ENCODE results near the gene CAMK1D.

CAMK1D gene

DNA sequence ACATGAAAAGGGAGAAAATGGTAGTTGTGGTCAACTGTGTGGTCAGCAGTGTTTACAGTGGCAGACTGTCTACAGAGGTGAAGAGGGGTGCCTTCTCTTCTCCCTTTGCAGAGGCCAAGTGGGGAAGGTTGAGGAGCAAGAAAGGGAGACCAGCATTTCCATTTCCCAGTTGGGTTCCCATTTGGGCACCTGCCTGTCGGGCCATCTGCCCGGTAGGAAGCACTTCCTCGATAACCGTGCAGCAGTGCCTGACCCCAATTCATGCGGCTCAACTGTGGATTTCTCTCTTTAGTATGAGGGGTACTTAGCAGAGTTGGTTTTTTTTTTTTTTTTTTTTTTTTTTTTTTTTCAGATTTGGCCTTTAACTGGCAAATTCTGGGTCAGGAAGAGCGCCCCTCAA lies 525.2 kb downstream of the CAMK1D start:
- in situ Hi-C loops (cut with HindIII; ENCODE audit: low sequenced_read_pairs), result no loop called here
- no peak for DNase-seq (ENCODE audit: low read depth, low spot score)
- H3K4me3 ChIP-seq (ENCODE audit: low read depth, low read length), result no peak overlapping the region
- TF ChIP-seq, protein P1, sequence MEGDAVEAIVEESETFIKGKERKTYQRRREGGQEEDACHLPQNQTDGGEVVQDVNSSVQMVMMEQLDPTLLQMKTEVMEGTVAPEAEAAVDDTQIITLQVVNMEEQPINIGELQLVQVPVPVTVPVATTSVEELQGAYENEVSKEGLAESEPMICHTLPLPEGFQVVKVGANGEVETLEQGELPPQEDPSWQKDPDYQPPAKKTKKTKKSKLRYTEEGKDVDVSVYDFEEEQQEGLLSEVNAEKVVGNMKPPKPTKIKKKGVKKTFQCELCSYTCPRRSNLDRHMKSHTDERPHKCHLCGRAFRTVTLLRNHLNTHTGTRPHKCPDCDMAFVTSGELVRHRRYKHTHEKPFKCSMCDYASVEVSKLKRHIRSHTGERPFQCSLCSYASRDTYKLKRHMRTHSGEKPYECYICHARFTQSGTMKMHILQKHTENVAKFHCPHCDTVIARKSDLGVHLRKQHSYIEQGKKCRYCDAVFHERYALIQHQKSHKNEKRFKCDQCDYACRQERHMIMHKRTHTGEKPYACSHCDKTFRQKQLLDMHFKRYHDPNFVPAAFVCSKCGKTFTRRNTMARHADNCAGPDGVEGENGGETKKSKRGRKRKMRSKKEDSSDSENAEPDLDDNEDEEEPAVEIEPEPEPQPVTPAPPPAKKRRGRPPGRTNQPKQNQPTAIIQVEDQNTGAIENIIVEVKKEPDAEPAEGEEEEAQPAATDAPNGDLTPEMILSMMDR (IDR thresholded peaks at IDR 0.05; ENCODE audit: low read depth, low read length), result no peak

DNA sequence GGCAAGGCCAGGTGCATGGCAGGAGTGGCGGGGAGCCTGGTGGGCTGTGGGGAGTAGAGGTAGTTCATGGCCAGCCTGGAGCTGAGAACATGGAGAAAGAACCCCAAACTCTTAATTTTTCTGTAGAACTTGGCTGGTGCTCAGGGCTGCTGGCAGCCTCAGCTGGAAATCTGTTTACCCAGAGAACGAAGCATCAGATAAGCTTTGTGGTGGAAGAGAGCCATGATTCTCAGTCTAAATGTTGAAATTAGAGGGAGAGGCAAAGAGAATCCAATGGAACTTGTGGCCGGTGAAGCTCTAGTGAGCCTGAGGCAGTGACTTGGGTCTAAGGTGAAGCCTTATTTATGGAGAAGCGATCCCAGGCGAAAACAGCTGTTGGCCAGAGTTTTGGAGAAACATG lies 525.8 kb downstream of the CAMK1D start:
- no peak overlapping the region for H3K4me3 ChIP-seq (ENCODE audit: low read depth, low read length)
- DNase-seq (ENCODE audit: low read depth, low spot score), result peak; percentile 16
- TF ChIP-seq, protein P1 (IDR thresholded peaks at IDR 0.05; ENCODE audit: low read depth, low read length), result no peak
- in situ Hi-C loops (cut with HindIII; ENCODE audit: low sequenced_read_pairs), result no loop called here

DNA sequence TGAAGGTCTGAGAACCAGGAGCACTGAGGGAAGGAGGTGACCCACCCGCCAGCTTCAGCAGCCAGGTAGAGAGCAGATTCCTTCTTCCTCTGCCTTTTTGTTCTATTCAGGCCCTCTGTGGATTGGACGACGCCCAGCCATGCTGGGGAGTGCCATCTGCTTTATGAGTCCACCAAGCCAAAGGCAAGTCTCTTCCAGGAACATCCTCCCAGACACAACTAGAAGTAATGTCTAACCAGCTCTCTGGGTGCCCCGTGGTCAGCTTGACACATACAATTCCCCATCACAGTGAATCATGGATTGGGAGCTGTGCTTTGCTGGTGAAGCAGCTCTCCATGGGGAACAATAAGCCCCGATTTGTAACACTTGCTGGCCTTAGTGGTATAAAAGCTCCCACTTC lies 526.9 kb downstream of the CAMK1D start:
- no peak overlapping the region for H3K4me3 ChIP-seq (ENCODE audit: low read depth, low read length)
- TF ChIP-seq, protein P1 (IDR thresholded peaks at IDR 0.05; ENCODE audit: low read depth, low read length), result no peak
- no peak for DNase-seq (ENCODE audit: low read depth, low spot score)
- in situ Hi-C loops (cut with HindIII; ENCODE audit: low sequenced_read_pairs), result no loop called here

GRCh38 chr10:12877150-12877549 lies 527.8 kb downstream of the CAMK1D start:
- in situ Hi-C loops (cut with HindIII; ENCODE audit: low sequenced_read_pairs), result no loop called here

DNA sequence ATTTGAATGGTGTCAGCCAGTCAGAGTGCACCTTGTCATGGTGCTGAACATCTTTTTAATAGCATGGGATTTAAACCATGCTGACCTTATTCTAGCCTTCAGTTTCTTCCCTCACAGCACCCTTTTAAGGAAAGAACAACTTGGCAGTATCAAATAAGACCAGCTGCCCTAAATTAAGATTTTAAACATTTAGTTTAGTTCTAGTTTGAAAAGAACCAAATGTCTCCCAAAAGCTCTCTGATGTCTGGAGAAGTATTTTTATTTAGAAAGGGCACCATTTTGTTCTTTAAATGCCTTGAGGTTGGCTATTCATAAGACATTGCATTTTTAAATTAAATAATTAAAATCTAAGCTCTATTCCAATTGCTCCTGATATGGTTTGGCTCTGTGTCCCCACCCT lies 531.1 kb downstream of the CAMK1D start:
- DNase-seq (ENCODE audit: low read depth, low spot score), result no peak
- H3K4me3 ChIP-seq (ENCODE audit: low read depth, low read length), result no peak overlapping the region
- TF ChIP-seq, protein P1 (IDR thresholded peaks at IDR 0.05; ENCODE audit: low read depth, low read length), result no peak
- in situ Hi-C loops (cut with HindIII; ENCODE audit: low sequenced_read_pairs), result no loop called here

More at GRCh38 chr10:12877150-12877549, 527.8 kb downstream of the CAMK1D start:
- TF ChIP-seq, protein P1 (IDR thresholded peaks at IDR 0.05; ENCODE audit: low read depth, low read length), result no peak
- H3K4me3 ChIP-seq (ENCODE audit: low read depth, low read length), result no peak overlapping the region
- no peak for DNase-seq (ENCODE audit: low read depth, low spot score)

- H3K4me3 ChIP-seq (ENCODE audit: low read depth, low read length), result no peak overlapping the region
- TF ChIP-seq, protein P1 (IDR thresholded peaks at IDR 0.05; ENCODE audit: low read depth, low read length), result no peak
- DNase-seq (ENCODE audit: low read depth, low spot score), result no peak
- in situ Hi-C loops (cut with HindIII; ENCODE audit: low sequenced_read_pairs), result no loop called here
Measured at GRCh38 chr10:12884851-12885250, 535.5 kb downstream of the CAMK1D start.

Data from astrocyte of the spinal cord (primary cell).